ENCODE results near the gene ST3GAL4.

DNA sequence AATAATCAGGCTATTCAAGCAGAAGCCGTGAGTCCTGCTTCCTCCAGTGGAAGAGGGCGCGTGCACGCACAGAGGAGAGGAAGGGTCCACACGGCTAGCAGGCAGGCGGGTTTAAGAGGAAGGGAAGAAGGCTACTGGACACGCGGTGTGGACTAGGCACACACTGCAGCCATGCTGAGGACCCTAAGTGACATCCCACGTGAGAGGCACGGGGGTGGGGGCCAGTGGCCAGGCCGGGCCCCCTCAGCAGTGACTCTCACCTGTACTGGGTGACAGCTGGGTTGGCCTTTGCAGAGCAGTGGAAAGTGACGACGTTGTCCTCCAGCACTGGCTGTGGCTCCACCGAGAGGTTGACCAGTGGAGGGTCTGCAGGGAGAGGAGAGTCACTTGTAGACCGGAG is 100.6 kb downstream of the ST3GAL4 start:
- TF ChIP-seq EZH2 (IDR thresholded peaks at IDR 0.05; ENCODE audit: insufficient read depth, poor library complexity, severe bottlenecking): no peak
- no peak for TF ChIP-seq EZH2phosphoT487 (IDR thresholded peaks at IDR 0.05; ENCODE audit: insufficient read depth, low read depth)

All from GM23248 (cell line).